Hematopoietic multipotent progenitor cell treated with erythropoietin and hydrocortisone succinate and interleukin-3 and kit ligand, for 8 days (in vitro differentiated cells): Measurements from ENCODE around the gene POLR2L.
A peak's percentile ranks its signal among the peaks of the same experiment; 100 is the strongest.

Experiments
- DNase-seq: peaks from one replicate; pipeline ENCODE4 v3.0.0-alpha.2; 2015

Gene POLR2L

DNA sequence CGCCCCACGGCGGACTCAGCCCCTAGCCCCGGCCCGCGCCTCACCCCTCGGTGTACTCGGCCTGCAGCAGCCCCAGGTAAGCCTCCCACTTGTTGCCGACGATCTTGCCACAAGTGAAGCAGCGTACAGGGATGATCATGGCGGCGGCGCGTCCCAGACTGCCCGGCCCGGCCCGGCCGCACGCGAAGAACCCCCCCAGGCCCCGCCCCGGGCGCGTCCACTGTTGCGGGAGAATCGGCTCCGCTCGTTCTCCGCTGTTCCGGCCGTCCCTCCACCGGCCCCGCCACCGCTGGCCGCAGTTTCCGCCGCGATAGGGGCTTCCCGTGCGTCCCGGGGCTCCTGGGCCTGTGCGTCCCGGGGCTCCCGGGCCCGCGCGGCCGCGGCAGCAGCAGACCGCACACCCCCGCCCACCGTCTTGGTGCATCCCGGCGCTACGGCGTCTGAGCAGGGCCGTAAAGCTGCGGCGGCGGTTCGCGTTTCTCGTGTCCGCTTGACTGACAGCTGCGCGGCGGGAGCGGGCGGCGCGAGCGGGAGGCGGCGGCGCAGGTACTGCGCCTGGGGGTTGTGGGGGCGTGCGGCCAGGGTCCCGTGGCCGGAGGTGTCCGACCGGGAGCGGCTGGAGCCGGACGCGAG, at the start of gene POLR2L, which contains the start of gene TSPAN4:
Gene POLR2L (minus strand): TSS at position 160 of the 633 bp plus-strand sequence. CDS start 21 bp downstream, at position 139.
Gene TSPAN4 (plus strand): TSS at position 483 of the 633 bp plus-strand sequence. CDS start 7,453 bp downstream, outside the sequence.
- peak; percentile 88 for DNase-seq

DNA sequence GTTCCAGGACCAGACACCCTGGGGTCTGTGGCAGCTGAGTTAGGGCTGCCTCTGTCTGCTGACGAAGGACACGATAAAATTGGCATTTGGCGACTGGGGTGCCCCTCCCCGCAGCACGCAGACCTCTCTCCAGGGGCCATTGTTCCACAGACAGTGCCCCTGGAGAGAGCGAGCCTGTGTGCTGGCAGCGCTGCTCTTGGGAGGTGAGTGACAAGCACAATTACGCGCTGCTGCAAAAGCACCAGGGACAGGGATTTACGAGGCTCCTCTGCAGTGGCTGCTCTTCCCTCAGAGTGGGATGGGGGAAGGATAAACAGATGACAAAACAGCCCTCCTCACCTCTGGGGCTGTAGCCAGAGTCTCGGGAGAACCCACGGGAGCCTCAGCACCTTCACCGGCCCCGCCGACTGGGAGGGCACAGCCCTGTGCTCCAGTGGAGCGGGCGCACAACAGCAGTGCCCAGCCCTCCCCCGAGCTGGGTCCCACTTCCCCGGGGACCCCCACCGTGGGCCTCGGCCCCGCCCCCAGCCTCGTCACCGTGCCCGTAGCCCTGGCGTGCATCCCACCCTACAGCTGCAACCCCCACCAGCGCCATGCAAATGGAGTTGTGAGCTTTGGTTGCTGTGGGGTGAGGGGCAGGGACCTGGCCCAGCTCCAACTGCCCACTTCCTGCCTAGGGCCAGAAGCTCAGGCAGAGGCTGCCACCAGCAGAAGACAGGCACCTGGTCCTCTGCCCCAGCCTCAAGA, 48.6 kb upstream of the POLR2L start:
- no peak for DNase-seq

DNA sequence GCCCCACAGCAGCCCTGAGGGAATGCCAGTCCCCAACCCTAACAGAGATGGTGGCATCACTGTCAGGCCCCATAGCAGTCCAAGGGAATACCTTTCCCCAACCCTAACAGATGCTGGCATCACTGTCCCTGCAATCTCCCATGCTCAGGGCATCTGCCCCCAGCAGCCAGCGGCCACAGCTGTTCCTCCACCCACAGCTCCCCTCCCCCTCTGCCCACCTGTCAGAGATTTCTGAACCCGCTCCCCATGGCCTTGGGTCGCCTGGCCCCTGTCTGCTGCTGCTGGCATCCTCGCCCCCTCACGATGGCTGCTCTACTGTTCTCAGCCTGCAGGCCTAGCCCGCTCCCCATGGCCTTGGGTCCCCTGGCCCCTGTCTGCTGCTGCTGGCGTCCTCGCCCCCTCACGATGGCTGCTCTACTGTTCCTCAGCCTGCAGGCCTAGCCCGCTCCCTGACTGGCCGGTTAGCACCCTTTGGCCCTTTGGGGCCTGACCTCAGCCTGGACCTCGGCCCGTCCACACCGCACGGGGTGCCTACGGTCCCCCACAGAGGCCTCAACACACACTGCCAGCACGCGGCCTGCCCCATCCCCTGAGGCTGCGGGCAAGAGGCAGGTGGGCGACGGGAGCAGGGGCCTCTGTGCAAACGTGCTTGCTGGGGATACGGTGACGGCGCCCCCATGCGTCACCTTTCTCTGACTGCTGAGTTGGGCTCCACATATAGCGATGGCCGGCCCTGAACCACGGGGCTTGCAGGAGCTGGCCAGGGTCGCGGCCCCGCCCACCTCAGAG, 47.6 kb upstream of the POLR2L start:
- DNase-seq, result no peak

DNA sequence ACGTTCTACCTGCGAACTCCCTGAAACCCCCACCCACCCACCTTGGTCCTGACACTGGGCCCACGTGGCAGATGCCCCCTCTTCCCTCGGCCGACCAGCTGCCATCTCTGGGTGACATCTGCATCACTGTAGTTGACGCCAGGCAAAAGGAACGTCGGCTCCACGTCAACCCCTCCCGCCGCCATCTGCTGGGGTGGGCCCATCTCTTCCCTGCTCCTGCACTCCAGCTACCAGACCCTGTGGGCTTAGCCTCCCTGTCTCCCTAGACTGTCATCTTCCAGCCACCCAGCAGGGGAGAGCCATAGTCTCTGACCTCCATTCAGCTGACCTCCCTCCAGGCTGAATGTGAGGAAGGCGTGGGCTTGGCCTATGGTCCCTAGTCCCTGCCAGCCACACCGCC, 46.9 kb upstream of the POLR2L start:
- DNase-seq, result no peak

DNA sequence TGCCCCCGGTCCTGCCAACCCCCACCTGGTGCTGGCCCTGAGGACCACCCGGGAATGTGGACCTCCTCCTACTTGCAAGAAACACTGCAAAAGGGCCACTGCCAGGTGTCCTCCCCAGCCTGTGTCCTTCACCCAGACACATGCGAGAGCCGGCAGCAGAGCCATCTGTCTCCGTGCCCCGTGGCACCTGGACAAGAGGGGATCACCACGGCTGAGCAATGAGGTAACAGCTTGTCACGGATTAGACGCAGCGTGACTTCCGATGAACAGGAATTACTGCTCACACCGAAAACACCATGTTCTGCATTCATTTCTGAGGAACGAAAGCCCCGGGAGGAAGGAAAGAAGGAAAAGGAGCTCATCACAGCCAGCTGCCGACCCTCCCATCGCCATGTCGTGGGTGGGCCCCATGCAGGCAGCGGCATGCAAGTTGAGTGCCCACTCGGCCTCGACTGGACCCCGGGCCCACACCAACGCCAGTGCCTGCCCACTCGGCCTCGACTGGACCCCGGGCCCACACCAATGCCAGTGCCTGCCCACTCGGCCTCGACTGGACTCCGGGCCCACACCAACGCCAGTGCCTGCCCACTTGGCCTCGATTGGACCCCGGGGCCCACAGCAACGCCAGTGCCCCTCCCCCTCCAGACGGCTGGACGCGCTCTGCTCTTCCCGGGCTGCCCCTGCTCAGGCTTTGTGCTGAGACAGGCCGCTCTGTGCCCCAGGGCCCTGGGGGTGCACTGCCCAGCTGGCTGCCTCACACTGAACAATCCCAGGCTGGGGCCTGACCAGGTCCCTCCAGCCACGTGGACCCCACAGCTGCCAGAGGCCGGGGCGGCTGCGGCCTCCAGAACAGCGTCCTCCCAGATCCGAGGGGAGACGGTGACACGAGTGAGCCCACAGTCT, 46.2 kb upstream of the POLR2L start:
- DNase-seq, result no peak

DNA sequence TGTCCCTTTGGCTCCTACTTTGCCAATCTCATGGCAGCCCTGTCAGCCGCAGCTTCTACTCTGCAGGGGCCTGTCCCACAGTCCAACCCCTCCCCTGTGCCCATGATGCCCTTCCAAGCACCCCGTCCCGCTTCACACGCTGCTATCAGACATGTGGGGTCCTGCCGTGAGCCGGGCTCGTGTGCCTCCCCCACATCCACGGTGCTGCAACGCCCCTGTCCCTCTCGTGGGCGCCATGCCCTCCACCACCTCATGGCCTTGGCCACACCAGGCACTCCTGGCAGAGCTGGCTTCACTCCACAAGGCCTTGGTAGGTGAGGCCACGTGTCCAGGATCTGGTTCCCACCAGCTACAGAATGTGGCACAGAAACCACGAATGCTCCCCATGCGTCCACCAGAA, 45.3 kb upstream of the POLR2L start:
- no peak for DNase-seq

DNA sequence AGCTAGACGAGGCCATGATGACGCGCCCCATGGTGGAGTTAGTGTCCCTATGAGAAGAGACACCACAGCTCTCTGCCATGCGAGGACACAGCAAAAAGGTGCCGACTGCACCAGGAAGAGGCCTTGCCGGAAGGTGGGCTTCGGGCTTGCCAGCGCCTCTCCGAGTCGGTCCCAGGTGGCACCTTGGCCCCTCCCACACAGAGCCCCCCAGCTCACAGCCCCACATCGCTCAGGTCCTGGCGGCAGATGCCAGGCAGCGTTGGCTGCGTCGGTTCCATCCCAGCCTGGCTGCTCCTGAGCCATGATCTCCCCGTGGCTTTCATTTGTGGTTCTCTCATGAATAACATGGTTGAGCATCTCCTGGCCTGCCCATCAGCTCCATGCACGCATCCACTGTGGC, 44.2 kb upstream of the POLR2L start:
- DNase-seq, result no peak

DNA sequence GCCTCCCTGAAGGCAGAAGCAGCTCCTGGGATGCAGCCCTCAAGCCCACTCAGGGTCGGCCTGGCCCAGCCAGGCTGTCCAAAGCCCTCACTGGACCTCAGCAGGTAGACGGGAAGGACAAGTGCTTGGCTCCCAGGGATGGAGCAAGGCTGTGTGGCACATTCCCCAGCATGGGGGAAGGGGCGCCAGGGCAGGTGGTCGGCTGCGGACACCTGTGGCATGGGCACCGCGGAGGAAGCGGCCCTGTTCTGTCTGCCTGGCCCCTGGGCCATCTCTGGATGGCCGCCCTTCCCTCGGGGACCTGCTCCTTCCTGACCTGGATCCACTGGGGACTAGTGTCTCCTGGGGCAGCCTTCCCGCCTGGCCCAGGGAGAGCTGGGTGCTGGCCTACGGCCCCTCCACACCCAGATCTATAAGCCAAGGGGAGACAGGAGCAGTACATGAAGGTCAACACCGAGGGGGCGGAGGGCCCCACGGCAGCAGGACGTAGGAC, 42.3 kb upstream of the POLR2L start:
- DNase-seq, result no peak

DNA sequence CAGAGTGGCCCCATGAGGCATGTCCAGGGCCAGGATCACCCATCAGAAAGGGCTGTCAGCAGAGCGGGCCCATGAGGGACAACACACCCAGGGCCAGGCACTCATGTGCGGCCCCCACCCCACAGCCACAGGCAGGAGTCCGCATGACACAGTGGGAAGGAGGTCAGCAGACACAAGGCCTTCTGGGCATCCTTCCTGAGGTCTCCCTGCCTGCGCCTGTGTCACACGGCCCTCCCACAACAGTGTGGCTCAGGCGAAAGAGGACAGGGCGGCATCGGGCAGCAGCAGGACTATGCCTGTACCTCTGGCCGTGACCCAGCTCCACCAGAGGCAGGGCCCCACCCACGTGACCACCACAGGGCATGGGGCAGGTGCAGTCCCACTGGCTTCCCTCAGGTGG, 41.2 kb upstream of the POLR2L start:
- DNase-seq, result no peak

DNA sequence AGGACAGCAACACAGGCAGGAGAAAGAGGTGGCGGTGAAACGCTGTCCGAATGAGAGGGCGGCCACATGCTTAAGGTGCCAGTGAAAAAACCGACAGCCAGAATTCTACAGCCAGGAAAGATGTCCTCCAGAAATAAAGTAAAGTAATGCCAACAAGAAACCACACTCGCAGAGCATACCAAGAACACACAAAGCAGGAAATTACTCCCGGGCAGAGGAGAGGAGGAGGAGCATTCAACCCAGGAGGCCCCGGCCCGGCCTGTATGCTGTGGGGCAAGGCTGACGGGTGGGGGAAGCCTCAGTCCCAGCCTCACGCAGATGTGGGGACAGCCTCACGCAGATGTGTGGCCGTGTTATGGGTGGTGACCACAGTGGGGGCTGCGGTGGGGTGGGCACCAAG, 40.3 kb upstream of the POLR2L start:
- no peak for DNase-seq

DNA sequence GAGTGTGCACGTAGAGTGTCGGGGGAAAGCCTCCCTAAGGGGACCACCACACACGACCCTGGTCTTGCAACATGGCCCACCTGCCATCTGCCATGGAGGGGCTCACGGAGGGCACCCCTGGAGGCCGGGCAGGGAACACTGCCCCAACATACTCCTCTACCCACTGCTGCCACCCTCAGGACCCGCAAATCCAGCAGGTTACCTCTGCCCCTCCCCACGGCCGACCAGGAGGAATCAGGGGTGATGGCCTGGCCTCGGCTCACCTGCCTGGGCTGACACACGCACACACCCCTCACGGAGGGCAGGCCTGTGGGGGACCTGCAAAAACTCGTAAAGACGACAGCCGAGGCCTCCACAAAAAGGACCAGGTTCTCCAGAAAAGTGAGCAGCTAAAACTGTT, 38.1 kb upstream of the POLR2L start:
- DNase-seq, result no peak

DNA sequence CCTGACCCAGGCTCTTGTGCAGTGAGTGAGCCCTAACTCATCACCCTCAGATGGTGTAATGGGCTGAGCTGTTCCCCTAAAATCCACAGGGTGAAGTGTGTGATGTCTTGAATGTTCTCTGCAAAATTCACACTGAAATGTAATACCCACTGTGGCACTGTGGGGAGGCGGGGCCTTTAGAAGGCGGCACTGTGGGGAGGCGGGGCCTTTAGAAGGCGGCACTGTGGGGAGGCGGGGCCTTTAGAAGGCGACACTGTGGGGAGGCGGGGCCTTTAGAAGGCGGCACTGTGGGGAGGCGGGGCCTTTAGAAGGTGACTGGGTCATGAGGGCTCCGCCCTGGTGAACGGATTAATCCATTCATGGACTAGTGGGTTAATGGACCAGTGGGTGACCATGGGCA, 35.2 kb upstream of the POLR2L start:
- peak; percentile 74 for DNase-seq

DNA sequence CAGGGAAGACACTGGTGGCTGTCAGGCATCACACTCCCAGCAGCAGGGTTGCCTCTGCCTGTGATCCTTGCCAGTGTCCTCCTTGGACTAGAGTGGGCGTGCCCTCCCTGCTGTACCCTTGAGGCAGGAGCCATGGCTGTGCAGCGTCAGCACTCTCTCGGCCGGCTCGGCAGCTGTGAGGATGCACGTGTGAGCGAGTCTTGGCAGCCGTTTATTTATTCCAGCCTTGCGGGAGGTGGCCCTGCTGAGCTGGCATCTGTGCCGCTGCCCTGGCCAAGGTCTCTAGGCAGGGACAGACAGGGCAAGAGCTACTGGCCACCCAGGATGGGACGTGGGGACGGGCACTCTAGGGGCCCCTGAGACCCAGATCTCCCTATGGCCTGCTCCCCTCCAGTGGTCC, 34.2 kb upstream of the POLR2L start:
- DNase-seq, result no peak

DNA sequence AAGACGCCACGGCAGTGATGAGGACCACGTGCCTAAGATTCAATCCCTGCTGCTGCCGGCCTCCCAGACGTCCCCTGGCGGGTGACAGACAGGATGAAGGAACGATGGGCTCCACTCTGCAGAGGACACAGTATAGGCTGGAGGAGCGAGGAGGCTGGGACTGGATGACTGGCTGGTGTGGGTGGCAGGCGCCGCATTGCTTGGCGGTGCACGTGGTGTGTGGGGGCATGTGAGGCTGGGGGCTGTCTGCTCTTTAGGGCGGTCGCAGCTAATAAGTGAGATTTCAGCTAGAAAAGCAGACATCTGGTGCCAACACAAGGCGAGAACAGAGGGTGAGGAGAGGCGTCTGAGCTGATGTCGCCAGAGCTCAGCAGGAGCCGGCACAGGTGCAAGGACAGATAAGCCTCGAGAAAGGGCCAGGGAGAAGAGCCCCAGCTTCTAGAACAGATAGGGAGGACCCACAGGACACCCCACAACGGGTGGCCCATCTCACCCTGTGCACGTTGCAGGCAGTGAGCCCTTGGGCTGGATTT, 33.5 kb upstream of the POLR2L start:
- DNase-seq, result peak; percentile 97

DNA sequence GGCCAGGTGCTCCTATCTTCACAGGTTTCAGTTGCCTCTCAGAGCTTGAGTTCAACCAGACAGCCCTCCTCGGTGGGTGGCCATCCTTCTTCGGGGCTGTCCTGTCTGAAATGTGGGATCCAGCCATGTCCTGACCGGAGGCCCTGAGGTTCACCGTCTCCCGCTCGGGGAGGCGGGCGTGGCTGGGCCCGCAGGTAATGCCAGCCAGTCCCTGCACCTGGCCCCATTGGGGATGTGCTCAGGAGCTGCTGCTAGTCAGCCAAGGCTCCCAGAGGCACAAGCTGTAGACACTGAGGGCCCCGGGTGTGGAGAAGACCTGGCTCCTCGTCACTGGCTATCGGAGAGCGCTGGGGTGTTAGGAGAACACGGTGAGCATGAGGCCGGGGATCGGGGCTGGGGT, 32.9 kb upstream of the POLR2L start:
- DNase-seq, result no peak

DNA sequence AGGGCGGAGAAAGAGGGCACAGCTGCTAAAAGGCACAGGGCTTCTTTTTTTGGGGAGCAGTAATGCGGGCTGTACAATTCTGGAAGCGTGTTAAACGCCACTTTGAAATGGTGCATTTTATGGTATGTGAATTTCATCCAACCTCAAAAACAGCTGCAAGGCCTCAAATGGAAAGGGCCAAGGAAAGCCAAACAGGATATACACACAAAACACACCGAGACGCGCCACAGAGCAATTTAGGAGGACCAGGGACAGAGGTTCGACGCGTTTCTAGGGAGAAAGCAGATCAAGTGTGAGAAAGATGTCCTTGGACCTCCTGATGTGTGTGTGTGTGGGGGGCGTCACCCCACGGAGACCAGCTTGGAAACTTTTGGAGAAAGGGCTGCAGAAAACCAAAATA, 31.4 kb upstream of the POLR2L start:
- no peak for DNase-seq

DNA sequence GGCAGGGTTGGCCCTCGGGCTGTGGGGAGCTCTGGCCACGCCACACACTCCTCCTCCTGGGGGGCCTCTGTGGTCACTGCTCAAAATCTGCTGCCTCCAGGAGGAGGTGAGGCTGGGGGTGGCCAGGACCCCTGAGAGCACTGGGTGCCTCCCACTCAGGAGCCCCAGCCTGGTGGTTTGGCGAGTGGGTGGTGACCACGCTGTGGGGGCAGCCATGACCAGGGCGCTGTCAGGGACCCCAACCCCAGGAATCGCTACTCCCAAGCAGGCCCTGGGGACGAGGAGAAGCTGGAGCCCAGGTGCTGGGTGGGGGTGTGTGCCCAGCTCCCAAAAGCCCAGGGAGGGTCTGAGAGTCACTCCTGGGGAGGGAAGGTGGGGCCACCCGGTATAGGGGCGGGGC, 30.5 kb upstream of the POLR2L start:
- no peak for DNase-seq

DNA sequence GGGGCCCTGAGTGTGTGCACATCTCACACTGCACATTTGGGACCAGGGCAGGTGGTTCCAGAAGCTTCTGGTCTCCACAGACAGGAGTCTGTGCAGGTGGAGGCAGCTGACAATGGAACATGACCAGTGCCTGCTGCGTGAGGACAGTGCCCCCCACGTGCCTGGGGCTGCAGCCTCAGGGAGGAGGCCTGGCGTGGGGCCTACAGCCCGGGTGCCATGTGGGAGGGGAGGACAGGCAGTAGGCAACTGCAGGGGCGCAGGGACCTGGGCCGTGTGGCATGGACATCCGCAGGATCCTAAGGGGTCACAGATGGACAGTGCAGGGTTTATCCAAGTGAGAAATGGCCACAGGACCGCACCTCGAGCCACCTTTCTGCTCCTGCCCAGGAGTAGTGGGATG, 29.1 kb upstream of the POLR2L start:
- DNase-seq, result no peak

DNA sequence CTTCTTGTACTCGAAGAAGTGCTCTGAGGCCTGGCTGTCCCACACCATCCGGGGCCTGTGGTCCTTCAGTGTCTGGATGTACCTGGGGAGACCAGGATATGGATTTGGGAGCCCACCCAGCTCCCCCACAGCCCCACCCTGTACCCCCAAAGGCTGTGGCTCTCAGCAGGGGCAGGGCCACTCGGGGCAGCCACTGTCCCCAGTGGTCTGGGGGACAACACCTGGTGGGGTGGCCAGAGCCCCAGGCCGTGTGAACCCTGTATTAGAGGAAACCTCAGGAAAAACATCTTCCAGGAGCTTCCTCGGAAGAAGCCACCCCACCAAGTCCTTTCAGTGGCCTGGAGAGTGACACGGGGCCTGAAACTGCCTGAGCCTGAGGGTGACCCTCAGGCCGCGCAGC, 28.1 kb upstream of the POLR2L start:
- DNase-seq, result no peak

DNA sequence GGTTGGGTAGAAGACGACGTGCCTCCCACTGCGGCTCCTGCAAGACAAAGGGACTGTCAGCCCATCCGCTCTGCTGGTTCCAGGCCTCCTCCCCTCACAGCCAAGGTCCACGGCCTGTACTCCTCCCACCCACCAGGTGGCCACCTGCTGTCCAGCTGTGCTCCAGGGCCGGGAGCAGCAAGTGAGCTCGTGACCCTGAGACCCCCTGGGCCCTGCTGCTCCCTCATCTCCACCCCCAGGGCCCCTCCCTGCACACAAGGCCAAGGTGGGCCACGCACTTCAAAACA, 27.7 kb upstream of the POLR2L start:
- DNase-seq, result no peak

DNA sequence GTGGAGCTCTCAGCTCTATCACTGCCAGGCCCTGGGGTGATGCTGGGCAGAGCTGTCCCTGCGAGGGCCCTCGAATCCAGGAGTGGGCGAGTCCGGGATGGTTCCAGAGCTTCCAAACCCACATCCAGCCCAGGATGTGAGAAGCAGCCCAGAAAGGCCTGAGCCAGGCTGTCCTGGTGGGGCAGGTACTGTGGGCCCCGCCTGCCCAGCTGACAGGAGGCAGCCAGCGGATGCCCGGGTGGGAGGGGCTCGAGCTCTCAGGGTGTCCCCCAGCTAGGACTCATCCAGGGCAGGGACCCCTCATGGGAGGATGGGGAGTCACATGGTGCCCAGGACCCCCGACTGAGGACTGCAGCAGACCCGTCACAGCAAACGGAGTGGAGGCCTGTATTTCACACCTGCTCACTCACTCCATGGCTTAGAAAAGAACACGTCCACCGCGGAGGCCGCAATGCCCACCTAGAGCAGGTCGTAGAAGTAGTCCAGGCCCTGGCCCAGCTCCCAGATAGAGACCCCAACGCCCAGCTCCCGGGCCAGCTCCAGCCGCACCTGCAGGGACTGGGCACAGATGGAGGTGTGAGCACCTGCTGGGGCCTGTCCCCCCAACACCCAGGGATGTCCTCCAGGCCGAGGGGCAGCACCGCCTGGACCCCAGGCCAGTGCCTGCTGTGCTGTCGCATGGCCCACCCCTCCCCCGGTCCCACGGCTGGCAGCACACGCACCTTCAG, 27.2 kb upstream of the POLR2L start:
- no peak for DNase-seq

DNA sequence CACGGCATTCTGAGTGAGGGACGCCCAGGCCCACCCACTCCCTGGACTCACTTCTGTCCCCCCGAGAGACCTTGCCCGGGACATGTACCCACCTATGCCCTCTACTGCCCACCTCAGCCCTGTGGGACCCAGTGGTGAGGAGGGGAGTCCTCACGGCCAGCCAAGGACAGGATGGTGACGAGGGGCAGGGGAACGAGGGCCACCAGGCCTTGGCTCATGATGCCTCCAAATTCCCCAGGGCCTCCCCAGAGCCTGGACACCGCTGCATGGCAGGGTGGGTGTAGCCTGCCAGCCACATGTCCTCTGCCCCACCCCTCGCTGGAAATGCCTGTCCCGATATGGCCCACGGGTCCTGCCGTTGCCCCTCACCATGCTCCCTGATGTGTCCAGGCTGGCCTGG, 26.5 kb upstream of the POLR2L start:
- no peak for DNase-seq
